GM21717 (cell line): ENCODE data around the gene TMEM132A.

Experiments
- ATAC-seq: cut with Tn5 transposase; IDR thresholded peaks from one replicate; pipeline ENCODE4 v1.9.1; 2021; ENCODE audit warnings: mild to moderate bottlenecking, moderate library complexity; ENCODE audit not compliant: unreplicated experiment

Gene TMEM132A

DNA sequence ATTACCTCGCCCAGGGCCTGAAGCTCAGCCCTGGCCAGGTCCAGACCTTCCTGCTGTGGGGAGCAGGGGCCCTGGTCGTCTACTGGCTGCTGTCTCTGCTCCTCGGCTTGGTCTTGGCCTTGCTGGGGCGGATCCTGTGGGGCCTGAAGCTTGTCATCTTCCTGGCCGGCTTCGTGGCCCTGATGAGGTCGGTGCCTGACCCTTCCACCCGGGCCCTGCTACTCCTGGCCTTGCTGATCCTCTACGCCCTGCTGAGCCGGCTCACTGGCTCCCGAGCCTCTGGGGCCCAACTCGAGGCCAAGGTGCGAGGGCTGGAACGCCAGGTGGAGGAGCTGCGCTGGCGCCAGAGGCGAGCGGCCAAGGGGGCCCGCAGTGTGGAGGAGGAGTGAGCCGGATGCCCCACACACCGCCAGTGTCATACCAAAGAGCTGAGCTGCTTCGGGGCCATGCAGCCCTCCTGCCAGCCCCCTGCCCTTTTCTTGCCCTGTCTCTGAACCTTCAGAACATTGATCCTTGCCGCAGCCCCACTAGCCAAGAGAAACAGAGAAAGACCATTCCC lies 2.4 kb upstream of the TMEM132A start:
- ATAC-seq: no peak

DNA sequence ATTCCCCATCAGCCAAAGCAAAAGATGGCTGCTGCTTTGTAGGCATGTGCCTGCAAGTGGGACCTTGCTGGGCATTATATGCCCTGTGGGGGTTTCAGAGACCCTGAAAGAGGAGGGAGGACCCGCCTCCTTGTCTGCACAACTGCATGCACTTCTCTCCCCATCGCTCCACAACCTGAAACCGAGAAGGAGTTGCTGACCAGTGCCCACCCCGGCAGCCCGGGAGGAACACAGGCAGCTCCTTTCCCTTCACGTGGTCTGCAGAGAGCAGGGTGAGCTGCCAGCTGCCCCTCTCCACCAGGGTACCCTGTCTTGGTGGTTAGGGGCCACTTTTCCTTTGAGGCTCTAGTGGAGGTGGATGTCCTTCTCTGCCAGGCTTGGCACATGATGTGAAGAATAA lies 1.4 kb upstream of the TMEM132A start:
- no peak for ATAC-seq

GRCh38 chr11:60923326-60923725 lies 934 bp upstream of the TMEM132A start:
- no peak for ATAC-seq

DNA sequence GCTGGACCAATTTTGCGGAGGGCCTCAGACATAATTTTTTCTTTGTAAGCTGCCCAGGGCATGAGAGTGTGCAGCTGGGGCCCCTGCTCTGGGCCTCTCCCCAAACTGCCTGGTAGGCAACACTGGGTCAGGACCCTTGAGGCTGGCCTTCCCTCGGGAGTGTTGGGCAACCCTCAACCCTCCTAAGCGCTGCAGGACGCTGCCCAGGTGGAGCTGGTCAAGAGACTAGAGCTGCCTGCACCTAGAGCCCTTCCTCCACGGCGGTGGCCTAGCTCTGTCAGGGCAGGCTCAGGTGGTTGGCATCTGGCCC lies 505 bp upstream of the TMEM132A start:
- no peak for ATAC-seq

- no peak for ATAC-seq
Measured at GRCh38 chr11:60924906-60925853, 920 bp downstream of the TMEM132A start.

GRCh38 chr11:60925868-60926267 lies 1.6 kb downstream of the TMEM132A start:
- no peak for ATAC-seq

DNA sequence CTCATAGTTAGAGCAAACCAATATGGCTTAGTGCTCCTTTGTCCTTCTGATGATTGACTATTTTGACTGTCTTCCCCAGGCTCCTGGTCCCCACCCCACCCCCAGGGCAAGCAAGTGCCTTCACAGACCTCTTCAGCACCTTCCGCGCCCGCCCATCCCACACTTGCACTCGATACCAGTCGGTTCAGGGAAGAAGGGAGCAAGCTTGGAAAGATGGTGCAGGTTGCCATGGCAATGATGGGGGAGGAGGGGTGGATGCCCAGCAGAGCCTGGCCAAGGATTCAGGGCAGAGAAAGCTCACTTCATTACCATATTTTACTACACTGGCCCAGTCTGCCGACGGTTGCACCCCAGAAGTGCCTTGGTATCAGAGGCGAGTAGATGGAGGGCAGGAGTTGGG lies 2.2 kb downstream of the TMEM132A start:
- ATAC-seq: no peak

DNA sequence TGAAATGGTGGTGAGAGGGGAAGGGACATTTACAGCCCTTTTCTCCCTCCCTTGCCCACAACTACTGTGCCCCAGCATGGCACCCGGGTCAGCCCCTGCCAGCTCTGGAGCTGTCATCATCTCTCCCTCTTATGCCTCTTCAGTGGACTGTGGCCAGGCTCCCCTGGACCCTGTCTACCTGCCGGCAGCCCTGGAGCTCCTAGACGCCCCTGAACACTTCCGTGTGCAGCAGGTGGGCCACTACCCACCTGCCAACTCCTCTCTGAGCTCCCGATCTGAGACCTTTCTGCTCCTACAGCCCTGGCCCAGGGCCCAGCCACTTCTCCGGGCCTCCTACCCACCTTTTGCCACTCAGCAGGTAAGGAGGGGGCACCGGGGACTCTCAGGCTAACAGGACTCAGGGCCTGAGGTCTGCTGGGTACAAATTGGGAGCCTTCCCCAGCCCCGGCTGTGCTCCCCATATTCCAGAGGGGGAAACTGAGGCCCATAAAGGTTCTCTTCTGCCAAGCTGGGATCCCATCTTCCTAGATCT lies 2.9 kb downstream of the TMEM132A start:
- no peak for ATAC-seq

- no peak for ATAC-seq
Measured at GRCh38 chr11:60927600-60927999, 3.3 kb downstream of the TMEM132A start.

DNA sequence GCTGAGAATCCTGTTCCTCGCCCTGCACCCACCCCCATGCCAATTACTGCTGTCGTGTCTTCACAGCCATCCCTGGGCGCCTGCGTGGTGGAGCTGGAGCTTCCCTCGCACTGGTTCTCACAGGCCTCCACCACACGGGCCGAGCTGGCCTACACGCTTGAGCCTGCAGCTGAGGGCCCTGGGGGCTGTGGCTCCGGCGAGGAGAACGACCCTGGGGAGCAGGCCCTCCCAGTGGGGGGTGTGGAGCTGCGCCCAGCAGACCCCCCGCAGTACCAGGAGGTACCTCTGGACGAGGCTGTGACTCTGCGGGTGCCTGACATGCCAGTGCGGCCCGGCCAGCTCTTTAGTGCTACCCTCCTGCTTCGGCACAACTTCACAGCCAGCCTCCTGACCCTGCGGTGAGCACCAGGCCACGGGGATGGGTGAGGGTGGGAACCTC lies 4.3 kb downstream of the TMEM132A start:
- no peak for ATAC-seq

GRCh38 chr11:60929764-60930163 lies 5.5 kb downstream of the TMEM132A start:
- ATAC-seq: no peak

- no peak for ATAC-seq
Measured at GRCh38 chr11:60930394-60930793, 6.1 kb downstream of the TMEM132A start.

DNA sequence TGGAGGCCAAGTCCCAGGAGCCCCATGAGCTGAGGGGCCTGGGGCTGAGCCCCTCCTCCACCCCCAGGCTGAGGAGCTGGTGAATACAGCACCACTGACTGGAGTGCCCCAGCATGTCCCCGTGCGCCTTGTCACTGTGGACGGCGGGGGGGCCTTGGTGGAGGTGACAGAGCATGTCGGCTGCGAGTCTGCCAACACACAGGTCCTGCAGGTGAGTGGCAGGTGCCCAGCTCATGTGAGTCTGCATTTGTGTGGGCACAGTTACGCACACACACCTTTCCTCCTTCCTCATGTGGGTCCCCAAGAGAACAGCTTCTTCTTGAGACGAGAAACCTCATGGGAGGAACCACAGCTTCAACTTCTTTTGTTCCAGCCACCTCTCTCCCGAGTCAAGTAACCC lies 7.7 kb downstream of the TMEM132A start:
- ATAC-seq: no peak

DNA sequence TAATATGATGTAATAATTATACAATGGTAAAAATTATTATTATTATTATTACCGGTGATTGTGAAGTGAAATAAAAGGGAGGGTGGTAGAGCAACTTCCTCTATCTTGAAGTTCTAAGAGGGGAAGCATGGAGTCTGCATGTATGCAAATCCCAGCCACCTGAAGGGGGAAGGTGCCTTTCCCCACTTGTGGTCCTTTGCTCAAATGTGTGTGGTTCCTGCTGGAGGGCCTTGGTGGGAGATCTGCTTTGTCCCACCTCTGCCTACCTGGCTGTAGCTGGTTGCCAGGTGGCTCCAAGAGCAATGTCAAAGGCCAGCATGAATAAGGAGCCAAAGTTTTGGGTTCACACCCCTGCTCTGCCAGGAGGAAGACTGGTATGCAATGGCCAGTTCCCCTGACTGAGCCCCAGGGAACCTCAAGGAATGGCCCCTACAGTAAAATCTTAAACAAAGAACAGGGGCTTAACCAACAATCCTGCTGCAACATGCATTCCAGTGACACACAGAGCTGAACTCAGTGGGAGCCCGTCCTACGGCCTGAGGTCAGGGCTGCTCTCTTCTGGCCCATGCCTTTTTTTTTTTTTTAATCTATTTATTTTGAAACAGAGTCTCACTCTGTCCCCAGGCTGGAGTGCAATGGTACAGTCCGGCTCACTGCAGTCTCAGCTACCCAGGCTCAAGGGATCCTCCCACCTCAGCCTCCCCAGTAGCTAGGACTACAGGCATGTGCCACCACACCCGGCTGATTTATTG lies 8.5 kb downstream of the TMEM132A start:
- ATAC-seq: no peak

- ATAC-seq: no peak
Measured at GRCh38 chr11:60933416-60934123, 9.3 kb downstream of the TMEM132A start.

GRCh38 chr11:60934124-60934789 lies 10.0 kb downstream of the TMEM132A start:
- no peak for ATAC-seq

- no peak for ATAC-seq
Measured at GRCh38 chr11:60934790-60935605, 10.7 kb downstream of the TMEM132A start.

DNA sequence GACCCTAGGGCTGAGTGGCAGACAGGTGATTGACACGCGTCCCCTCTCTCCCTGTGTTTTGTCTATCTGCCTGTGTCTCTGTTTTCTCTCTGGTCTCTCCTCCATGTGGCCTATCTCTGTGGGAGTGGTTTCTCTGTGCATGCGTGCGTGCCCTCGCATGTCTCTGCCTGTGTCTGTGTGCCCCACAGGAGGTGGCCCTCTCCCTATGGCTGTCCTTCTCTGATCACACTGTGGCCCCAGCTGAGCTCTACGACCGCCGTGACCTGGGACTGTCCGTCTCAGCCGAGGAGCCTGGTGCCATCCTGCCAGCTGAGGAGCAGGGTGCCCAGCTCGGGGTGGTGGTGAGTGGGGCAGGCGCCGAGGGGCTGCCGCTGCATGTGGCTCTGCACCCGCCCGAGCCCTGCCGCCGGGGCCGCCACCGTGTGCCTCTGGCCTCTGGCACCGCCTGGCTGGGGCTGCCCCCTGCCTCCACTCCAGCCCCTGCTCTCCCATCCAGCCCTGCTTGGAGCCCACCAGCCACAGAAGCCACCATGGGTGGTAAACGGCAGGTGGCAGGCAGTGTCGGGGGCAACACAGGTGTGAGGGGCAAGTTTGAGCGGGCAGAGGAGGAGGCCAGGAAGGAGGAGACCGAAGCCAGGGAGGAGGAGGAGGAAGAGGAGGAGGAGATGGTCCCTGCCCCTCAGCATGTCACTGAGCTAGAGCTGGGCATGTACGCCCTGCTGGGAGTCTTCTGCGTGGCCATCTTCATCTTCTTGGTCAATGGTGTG lies 11.6 kb downstream of the TMEM132A start:
- ATAC-seq: no peak
